Measurements from ENCODE around the gene CWC27. TPM values are rescaled to one million over a fixed set of nuclear protein-coding genes. Genes with fewer than 3 reads are reported as not detected.

CWC27 gene
- total and polyA plus RNA-seq, 9 of the 15 experiments (the other 6 are each of a cell fraction or from before 2014, with no cell fraction given) = 19.7 to 49.3 (median 38.3) TPM

DNA sequence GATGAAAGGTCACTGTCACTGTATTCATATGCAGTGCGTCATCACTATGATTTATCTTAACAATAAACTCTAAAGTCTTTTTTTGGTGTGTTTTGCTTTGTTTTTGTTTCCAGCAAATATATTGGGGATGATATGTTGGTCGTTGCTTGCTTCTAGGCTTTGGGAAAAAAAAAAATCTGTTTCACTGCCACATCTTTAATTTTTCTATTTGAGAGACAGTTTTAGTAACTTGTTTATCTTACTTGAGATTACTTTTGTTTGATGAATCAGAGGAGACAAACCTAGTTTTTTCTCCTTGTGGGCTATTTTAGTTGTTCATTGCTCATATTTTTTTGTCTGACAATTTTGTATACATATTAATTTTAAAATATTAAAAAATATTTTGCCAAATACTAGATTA, 19.4 kb downstream of the CWC27 start:
- H3K4me1 ChIP-seq (replicated peaks in 1 of 2; ENCODE audit: control insufficient read depth in 2 of 2, insufficient read depth in 2 of 2, low read length in 2 of 2) = no peaks in the 10 kb centered on the region
- FAIRE-seq (no peak), DNase-seq (ENCODE audit: extremely low read depth in 1 of 4, low spot score in 3 of 4) (no peak), ATAC-seq (no peak)
- peaks cover 23% of the 10 kb centered on the region for H3K36me3 ChIP-seq (ENCODE audit: control insufficient read depth, insufficient read depth, low read length)
- H3K9ac ChIP-seq (ENCODE audit: insufficient read depth in 1 of 2, low read depth in 2 of 2, low read length in 2 of 2) = no peak overlapping the region
- H3K9me3 ChIP-seq (replicated peaks; ENCODE audit: control insufficient read depth, insufficient read depth, low read depth, low read length) = no peaks in the 10 kb centered on the region
- 81% methylated on average over 2 of the region's 2 CpGs for WGBS (ENCODE audit: insufficient coverage, low coverage, missing lambda C conversion rate)
- POLR2A ChIA-PET = interaction anchor here (0.8 kb wide), 1 partner anchor 18 kb away, joined by 4 read pairs; no protein-coding TSS in a partner anchor
- no peak overlapping the region for H3K4me2 ChIP-seq (ENCODE audit: insufficient read depth, low read length)
- in situ Hi-C loops (cut with MboI) (loop anchor here (25.0 kb wide), 1 partner anchor 551 kb away; no protein-coding TSS in a partner anchor), intact Hi-C loops (cut with micrococcal nuclease) (no loop called here)
- H3K27me3 ChIP-seq (ENCODE audit: control insufficient read depth in 2 of 2, insufficient read depth in 2 of 2, low read length in 2 of 2) = no peaks in the 10 kb centered on the region
- H2AFZ ChIP-seq (ENCODE audit: low read depth, low read length) = no peak overlapping the region
- H4K20me1 ChIP-seq (replicated peaks; ENCODE audit: control insufficient read depth, insufficient read depth, low read length) = no peaks in the 10 kb centered on the region
- no peaks in the 10 kb centered on the region for H3K79me2 ChIP-seq (ENCODE audit: control insufficient read depth, insufficient read depth, low read length)
- CTCF ChIA-PET (ENCODE audit: low intra/inter-chr PET ratio) = no interaction called here
- H3K9me1 ChIP-seq (ENCODE audit: control insufficient read depth, insufficient read depth, low read length) = no peaks in the 10 kb centered on the region
- no peak overlapping the region for H3K4me3 ChIP-seq
- H3K27ac ChIP-seq (ENCODE audit: extremely low read depth, low read depth, low read length) = no peak overlapping the region
- no TSS peak for BruUV-seq (replicated peaks)
- no peak for TF ChIP-seq MCM2 (IDR thresholded peaks at IDR 0.05; ENCODE audit: low read depth)
- no peak for TF ChIP-seq KDM4B (IDR thresholded peaks at IDR 0.05; ENCODE audit: borderline replicate concordance in 2 of 2, low read depth in 1 of 2)
- TF ChIP-seq ZNF224 (CRISPR knock-in tag; IDR thresholded peaks at IDR 0.05) = no peak
- TF ChIP-seq CTBP1 (IDR thresholded peaks at IDR 0.05; ENCODE audit: borderline replicate concordance) = no peak
- TF ChIP-seq, protein P1, sequence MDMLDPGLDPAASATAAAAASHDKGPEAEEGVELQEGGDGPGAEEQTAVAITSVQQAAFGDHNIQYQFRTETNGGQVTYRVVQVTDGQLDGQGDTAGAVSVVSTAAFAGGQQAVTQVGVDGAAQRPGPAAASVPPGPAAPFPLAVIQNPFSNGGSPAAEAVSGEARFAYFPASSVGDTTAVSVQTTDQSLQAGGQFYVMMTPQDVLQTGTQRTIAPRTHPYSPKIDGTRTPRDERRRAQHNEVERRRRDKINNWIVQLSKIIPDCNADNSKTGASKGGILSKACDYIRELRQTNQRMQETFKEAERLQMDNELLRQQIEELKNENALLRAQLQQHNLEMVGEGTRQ (CRISPR knock-in tag; IDR thresholded peaks at IDR 0.05) = no peak
- TF ChIP-seq ETV6 (IDR thresholded peaks at IDR 0.05; ENCODE audit: borderline replicate concordance in 1 of 2, low read depth in 2 of 2, low read length in 1 of 2) = no peak
- no peak for TF ChIP-seq ETV6 (CRISPR knock-in tag; IDR thresholded peaks at IDR 0.05; ENCODE audit: borderline replicate concordance)
- TF ChIP-seq ZNF644 (tag; IDR thresholded peaks at IDR 0.05; ENCODE audit: low read depth) = no peak
- no peak for TF ChIP-seq CUX1 (CRISPR knock-in tag; IDR thresholded peaks at IDR 0.05)
- no peak for TF ChIP-seq RBM17 (IDR thresholded peaks at IDR 0.05; ENCODE audit: borderline replicate concordance, low read depth, low read length)
- TF ChIP-seq TSHZ1 (CRISPR knock-in tag; IDR thresholded peaks at IDR 0.05) = no peak
- TF ChIP-seq, protein P2, sequence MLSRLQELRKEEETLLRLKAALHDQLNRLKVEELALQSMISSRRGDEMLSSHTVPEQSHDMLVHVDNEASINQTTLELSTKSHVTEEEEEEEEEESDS (CRISPR knock-in tag; IDR thresholded peaks at IDR 0.05) = no peak
- TF ChIP-seq ZNF561 (CRISPR knock-in tag; conservative IDR thresholded peaks at IDR 0.05) = no peak

Data from K562 (cell line).